ENCODE data around the gene FAM118B. TPM values are rescaled to one million over a fixed set of nuclear protein-coding genes. Genes with fewer than 3 reads are reported as not detected.

Gene FAM118B
- total and polyA plus RNA-seq, 4 donors: 3.7 to 12.0 (median 6.6) TPM

- H3K9ac ChIP-seq (ENCODE audit: low read depth in 1 of 2, low read length in 2 of 2): no peak overlapping the region
- WGBS: 76% methylated on average over 9 of the region's 9 CpGs
- no peak for DNase-seq (ENCODE audit: low spot score)
Observed at GRCh38 chr11:126165311-126165720, 46.3 kb upstream of the FAM118B start.

GRCh38 chr11:126165757-126166156 lies 45.8 kb upstream of the FAM118B start:
- Histone ChIP-seq H3K4me1 (ENCODE audit: control insufficient read depth in 4 of 4, insufficient read depth in 4 of 4, low read length in 3 of 4) (no peaks in the 10 kb centered on the region), H3K4me3 (ENCODE audit: low read depth in 1 of 3, low read length in 3 of 3) (no peak overlapping the region), H3K27ac (ENCODE audit: low read depth in 1 of 2, low read length in 2 of 2) (no peak overlapping the region), H3K27me3 (ENCODE audit: control insufficient read depth in 4 of 4, insufficient read depth in 4 of 4, low read length in 3 of 4) (no peaks in the 10 kb centered on the region), H3K9me3 (ENCODE audit: control insufficient read depth in 4 of 4, low read length in 3 of 4) (no peaks in the 10 kb centered on the region), H3K9ac (ENCODE audit: low read depth in 1 of 2, low read length in 2 of 2) (no peak overlapping the region), H3K36me3 (ENCODE audit: control insufficient read depth in 4 of 4, insufficient read depth in 3 of 4, low read depth in 1 of 4, low read length in 3 of 4) (no peaks in the 10 kb centered on the region)
- 89% methylated on average over 10 of the region's 10 CpGs for WGBS
- TF ChIP-seq ZBTB33 (IDR thresholded peaks at IDR 0.05) (no peak), HNF4G (IDR thresholded peaks at IDR 0.05) (no peak), GABPA (IDR thresholded peaks at IDR 0.05 in 1 of 2, conservative IDR thresholded peaks at IDR 0.05 in 1 of 2) (no peak)
- DNase-seq (ENCODE audit: low spot score): no peak

More at GRCh38 chr11:126165311-126165720, 46.3 kb upstream of the FAM118B start:
- Histone ChIP-seq H3K36me3 (ENCODE audit: control insufficient read depth in 4 of 4, insufficient read depth in 3 of 4, low read depth in 1 of 4, low read length in 3 of 4) (no peaks in the 10 kb centered on the region), H3K9me3 (ENCODE audit: control insufficient read depth in 4 of 4, low read length in 3 of 4) (no peaks in the 10 kb centered on the region), H3K4me3 (ENCODE audit: low read depth in 1 of 3, low read length in 3 of 3) (no peak overlapping the region), H3K4me1 (ENCODE audit: control insufficient read depth in 4 of 4, insufficient read depth in 4 of 4, low read length in 3 of 4) (no peaks in the 10 kb centered on the region), H3K27ac (ENCODE audit: low read depth in 1 of 2, low read length in 2 of 2) (no peak overlapping the region), H3K27me3 (ENCODE audit: control insufficient read depth in 4 of 4, insufficient read depth in 4 of 4, low read length in 3 of 4) (no peaks in the 10 kb centered on the region)
- TF ChIP-seq HNF4A (conservative IDR thresholded peaks at IDR 0.05) (no peak), GABPA (IDR thresholded peaks at IDR 0.05 in 1 of 2, conservative IDR thresholded peaks at IDR 0.05 in 1 of 2) (no peak)

DNA sequence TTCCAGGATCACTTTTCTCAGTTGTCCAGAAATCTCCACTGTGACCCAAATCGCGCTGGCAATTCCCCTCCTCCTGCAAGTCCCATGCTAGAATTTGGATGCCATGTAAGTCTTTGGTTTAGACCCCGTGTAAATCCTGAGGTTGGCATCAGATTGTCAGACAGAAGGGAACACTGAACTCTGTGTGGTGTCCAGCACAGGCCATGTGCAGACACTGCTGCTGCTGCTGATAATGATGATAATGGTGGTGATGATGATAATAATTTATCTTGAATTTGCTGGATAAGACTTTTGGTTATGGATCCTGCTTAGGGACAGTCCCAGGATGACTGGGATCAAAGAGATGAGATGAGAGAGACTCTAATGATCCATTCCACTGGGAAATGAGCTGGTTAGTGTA lies 45.2 kb upstream of the FAM118B start:
- Histone ChIP-seq H3K4me3 (ENCODE audit: low read depth in 1 of 3, low read length in 3 of 3) (no peak overlapping the region), H3K9me3 (ENCODE audit: control insufficient read depth in 4 of 4, low read length in 3 of 4) (no peaks in the 10 kb centered on the region), H3K27ac (ENCODE audit: low read depth in 1 of 2, low read length in 2 of 2) (no peak overlapping the region), H3K4me1 (ENCODE audit: control insufficient read depth in 4 of 4, insufficient read depth in 4 of 4, low read length in 3 of 4) (no peaks in the 10 kb centered on the region), H3K36me3 (ENCODE audit: control insufficient read depth in 4 of 4, insufficient read depth in 3 of 4, low read depth in 1 of 4, low read length in 3 of 4) (no peaks in the 10 kb centered on the region), H3K9ac (ENCODE audit: low read depth in 1 of 2, low read length in 2 of 2) (no peak overlapping the region), H3K27me3 (ENCODE audit: control insufficient read depth in 4 of 4, insufficient read depth in 4 of 4, low read length in 3 of 4) (no peaks in the 10 kb centered on the region)
- WGBS: 95% methylated on average over 3 of the region's 3 CpGs
- DNase-seq (ENCODE audit: low spot score): no peak
- TF ChIP-seq RAD21 (IDR thresholded peaks at IDR 0.05): no peak
- TF ChIP-seq EGR1 (IDR thresholded peaks at IDR 0.05; ENCODE audit: low read depth in 2 of 2): no peak
- TF ChIP-seq MAX (IDR thresholded peaks at IDR 0.05): no peak
- no peak for TF ChIP-seq FOXA2 (IDR thresholded peaks at IDR 0.05)
- TF ChIP-seq HNF4G (IDR thresholded peaks at IDR 0.05): no peak
- no peak for TF ChIP-seq GABPA (IDR thresholded peaks at IDR 0.05 in 1 of 2, conservative IDR thresholded peaks at IDR 0.05 in 1 of 2)
- no peak for TF ChIP-seq NR2F2 (IDR thresholded peaks at IDR 0.05)
- no peak for TF ChIP-seq ATF3 (IDR thresholded peaks at IDR 0.05)
- TF ChIP-seq SP1 (IDR thresholded peaks at IDR 0.05): no peak
- no peak for TF ChIP-seq HNF4A (conservative IDR thresholded peaks at IDR 0.05)
- TF ChIP-seq, protein P1, sequence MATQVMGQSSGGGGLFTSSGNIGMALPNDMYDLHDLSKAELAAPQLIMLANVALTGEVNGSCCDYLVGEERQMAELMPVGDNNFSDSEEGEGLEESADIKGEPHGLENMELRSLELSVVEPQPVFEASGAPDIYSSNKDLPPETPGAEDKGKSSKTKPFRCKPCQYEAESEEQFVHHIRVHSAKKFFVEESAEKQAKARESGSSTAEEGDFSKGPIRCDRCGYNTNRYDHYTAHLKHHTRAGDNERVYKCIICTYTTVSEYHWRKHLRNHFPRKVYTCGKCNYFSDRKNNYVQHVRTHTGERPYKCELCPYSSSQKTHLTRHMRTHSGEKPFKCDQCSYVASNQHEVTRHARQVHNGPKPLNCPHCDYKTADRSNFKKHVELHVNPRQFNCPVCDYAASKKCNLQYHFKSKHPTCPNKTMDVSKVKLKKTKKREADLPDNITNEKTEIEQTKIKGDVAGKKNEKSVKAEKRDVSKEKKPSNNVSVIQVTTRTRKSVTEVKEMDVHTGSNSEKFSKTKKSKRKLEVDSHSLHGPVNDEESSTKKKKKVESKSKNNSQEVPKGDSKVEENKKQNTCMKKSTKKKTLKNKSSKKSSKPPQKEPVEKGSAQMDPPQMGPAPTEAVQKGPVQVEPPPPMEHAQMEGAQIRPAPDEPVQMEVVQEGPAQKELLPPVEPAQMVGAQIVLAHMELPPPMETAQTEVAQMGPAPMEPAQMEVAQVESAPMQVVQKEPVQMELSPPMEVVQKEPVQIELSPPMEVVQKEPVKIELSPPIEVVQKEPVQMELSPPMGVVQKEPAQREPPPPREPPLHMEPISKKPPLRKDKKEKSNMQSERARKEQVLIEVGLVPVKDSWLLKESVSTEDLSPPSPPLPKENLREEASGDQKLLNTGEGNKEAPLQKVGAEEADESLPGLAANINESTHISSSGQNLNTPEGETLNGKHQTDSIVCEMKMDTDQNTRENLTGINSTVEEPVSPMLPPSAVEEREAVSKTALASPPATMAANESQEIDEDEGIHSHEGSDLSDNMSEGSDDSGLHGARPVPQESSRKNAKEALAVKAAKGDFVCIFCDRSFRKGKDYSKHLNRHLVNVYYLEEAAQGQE (IDR thresholded peaks at IDR 0.05): no peak
- no peak for TF ChIP-seq RXRA (IDR thresholded peaks at IDR 0.05)
- TF ChIP-seq YY1 (IDR thresholded peaks at IDR 0.05): no peak
